Astrocyte of the cerebellum (primary cell): Measurements from ENCODE around the gene C11orf71.

Experiments
- DNase-seq: peaks from one replicate; pipeline ENCODE4 v3.0.0-alpha.2; 2011; ENCODE audit warnings: low read depth
- H3K4me3 ChIP-seq: 2 replicates; pipeline ENCODE4 v1.5.1; 2011; ENCODE audit warnings: mild to moderate bottlenecking, low read depth, low read length, moderate library complexity
- in situ Hi-C: cut with HindIII; loops from 2 replicates; pipeline ENCODE4 v1.10.0; 2017; ENCODE audit warnings: low sequenced_read_pairs
- TF ChIP-seq, protein P1 (sequence below): IDR thresholded peaks from 2 replicates; pipeline ENCODE4 v1.5.1; 2012; ENCODE audit warnings: low read length, low read depth, moderate library complexity, mild to moderate bottlenecking; ENCODE audit errors: missing control alignments

Gene C11orf71

DNA sequence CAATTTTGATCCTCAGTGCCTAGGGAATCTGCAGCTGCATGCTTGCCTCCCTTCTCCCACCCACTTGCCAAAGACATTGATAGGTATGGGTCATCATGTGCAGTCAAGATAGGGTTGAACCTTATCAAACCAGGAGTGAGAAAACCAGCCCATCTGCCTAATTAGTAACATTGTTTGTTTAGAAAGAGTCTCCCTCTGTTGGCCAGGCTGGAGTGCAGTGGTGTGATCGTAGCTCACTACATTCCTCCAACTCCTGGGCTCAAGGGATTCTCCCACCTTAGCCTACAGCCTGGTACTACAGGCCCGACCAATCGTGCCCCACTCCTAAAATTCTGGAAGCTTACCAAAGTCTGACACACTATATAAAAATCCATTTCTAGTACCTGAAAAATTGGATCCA, 4.6 kb downstream of the C11orf71 start:
- DNase-seq, result no peak
- no peak overlapping the region for H3K4me3 ChIP-seq
- in situ Hi-C loops, result no loop called here
- TF ChIP-seq, protein P1, sequence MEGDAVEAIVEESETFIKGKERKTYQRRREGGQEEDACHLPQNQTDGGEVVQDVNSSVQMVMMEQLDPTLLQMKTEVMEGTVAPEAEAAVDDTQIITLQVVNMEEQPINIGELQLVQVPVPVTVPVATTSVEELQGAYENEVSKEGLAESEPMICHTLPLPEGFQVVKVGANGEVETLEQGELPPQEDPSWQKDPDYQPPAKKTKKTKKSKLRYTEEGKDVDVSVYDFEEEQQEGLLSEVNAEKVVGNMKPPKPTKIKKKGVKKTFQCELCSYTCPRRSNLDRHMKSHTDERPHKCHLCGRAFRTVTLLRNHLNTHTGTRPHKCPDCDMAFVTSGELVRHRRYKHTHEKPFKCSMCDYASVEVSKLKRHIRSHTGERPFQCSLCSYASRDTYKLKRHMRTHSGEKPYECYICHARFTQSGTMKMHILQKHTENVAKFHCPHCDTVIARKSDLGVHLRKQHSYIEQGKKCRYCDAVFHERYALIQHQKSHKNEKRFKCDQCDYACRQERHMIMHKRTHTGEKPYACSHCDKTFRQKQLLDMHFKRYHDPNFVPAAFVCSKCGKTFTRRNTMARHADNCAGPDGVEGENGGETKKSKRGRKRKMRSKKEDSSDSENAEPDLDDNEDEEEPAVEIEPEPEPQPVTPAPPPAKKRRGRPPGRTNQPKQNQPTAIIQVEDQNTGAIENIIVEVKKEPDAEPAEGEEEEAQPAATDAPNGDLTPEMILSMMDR, result peak; percentile 38

DNA sequence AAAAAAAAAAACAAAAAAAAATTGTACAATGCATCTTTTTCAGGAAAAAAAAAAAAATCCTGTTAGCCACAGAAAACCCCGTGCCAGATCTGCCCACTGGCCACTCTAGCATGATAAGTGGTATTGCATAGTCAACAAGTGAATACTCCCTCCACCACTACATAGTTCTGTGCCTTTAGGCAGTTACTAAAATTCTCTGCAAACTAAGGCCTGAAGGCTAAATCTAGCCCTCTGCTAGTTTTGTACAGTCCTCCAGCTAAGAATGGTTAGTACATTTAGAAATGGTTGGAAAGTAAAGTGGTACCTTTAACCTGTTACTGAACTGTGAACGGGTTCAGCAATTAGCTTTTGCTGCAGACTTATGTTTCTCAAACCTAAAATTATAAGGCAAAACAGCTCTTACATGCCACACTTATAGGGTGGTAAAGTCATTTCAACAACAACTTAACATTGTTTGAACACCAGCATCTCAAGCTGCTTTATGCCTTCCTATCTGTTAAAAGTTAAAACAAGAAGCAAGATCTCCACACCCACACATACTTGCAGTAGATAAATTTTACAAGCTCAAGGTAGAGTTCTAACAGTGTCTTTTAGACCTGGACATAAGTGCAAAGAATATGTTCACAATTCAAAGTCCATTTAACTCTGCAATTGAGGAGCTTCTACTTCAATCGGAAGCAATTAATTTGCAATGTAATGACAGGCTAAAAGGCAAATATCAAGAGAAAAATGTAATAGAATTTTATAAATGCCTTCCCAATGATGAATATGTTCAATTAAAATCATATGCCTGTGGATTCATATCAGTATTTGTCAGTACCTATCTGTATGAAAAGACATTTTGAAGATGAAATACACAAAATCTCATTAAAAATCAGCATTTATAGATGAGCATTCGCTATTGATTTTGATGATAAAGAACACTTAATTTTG, 7.3 kb downstream of the C11orf71 start:
- no peak for DNase-seq
- TF ChIP-seq, protein P1, result no peak
- in situ Hi-C loops, result no loop called here
- H3K4me3 ChIP-seq, result no peak overlapping the region

DNA sequence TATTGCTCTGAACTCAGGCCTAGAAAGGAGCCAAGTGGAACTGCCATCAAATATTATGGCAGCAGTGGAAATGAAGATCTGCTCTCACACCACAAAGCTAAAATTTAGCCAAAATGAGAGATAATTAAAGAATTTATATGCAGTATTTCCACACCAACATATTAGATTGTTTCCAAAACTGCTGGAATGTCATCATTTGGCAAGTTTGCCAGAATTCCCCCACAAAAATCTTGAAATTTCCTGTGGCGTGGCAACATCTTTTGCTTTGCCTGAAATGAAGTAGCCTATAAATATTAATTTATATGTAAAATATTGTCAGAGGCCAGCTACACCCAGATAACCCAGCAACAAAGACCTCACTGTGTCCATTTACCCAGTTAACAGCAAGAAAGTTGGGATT, 13.8 kb downstream of the C11orf71 start:
- no peak overlapping the region for H3K4me3 ChIP-seq
- TF ChIP-seq, protein P1, result no peak
- DNase-seq, result no peak
- in situ Hi-C loops, result no loop called here

DNA sequence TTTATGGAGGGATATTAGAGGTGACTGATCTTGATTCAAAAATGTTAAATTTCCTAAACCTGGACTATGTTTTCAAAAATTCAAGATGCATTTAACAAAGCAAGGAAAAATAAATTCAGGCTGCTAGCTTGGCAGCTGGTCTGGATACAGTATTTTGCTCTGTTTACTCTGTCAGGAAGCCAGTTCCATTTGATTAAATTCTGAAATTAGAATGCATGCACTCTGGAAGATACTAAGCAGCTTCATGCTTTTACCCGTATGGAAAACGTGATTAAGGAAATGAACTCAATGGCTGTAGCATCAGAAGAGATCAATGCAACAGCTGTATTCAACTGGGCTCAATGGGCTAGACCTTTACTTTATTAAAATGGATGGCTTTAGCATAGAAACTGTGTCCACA, 14.2 kb downstream of the C11orf71 start:
- TF ChIP-seq, protein P1, result no peak
- in situ Hi-C loops, result no loop called here
- no peak overlapping the region for H3K4me3 ChIP-seq
- DNase-seq, result no peak

DNA sequence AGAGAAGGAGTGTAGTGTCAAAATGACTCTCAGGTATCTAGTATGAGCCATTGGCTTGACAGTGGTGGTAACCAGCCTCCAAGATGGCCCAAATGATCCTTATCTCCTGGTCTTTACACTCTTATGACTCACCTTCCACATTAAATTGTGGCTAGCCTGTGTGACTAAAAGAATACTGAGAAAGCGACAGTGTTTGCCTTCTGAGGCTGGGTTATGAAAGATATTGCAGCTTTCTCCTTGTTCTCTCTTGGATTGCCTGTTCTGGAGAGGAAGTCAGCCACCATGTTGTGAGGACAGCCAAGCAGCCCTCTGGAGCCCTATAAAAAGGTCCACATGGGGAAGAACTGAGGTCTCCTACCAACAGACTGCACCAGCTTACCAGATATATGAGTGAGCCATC, 15.8 kb downstream of the C11orf71 start:
- no peak for DNase-seq
- in situ Hi-C loops, result no loop called here
- no peak overlapping the region for H3K4me3 ChIP-seq
- TF ChIP-seq, protein P1, result no peak

DNA sequence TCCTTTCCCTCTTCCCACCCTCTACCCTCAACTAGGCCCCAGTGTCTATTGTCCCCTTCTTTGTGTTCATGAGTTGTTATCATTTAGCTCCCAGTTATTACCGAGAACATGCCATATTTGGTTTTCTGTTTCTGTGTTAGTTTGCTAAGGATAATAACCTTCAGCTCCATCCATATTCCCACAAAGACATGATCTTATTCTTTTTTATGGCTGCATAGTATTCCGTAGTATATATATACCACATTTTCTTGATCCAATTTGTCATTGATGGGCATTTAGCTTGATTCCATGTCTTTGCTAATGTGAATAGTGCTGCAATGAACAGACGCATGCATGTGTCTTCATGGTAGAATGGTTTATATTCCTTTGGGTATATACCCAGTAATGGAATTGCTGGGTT, 17.8 kb downstream of the C11orf71 start:
- TF ChIP-seq, protein P1, result no peak
- H3K4me3 ChIP-seq, result no peak overlapping the region
- DNase-seq, result no peak
- in situ Hi-C loops, result no loop called here
